HEK293 (cell line): Measurements from ENCODE around the gene EXOC2.

Experiments used
- CTCF ChIA-PET: fragments of 350-600 bp; formaldehyde crosslinking; extraction: SDS; loops from one replicate; lab custom pipeline; 2021; ENCODE audit warnings: antibody characterized with exemption; lab: Yijun Ruan, JAX
- POLR2A ChIA-PET: fragments of 300-600 bp; formaldehyde crosslinking; extraction: SDS; loops from one replicate; lab custom pipeline; 2020; ENCODE audit warnings: antibody characterized with exemption, inconsistent platforms; lab: Yijun Ruan, JAX
- H3K27ac ChIP-seq: fragments of 200-500 bp; sonication (Bioruptor generic); 2 replicates; pipeline ENCODE4 v1.5.1; 2014; ENCODE audit warnings: low read depth, low read length, control low read depth, inconsistent platforms; ENCODE audit errors: extremely low read depth
- H3K36me3 ChIP-seq, 2 experiments: fragments of 200-500 bp in 1 of 2; sonication (Bioruptor generic) in 1 of 2; 1 replicate in 1 of 2; 2 replicates in 1 of 2; pipeline ENCODE4 v1.5.1; 2014 to 2017; ENCODE audit warnings: inconsistent platforms in 2 of 2, low read length in 2 of 2; ENCODE audit not compliant: control insufficient read depth in 2 of 2, insufficient read depth in 1 of 2
- H3K4me1 ChIP-seq: fragments of 200-500 bp; sonication (Bioruptor generic); 2 replicates; pipeline ENCODE4 v1.5.1; 2014; ENCODE audit warnings: mild to moderate bottlenecking, low read length, inconsistent platforms; ENCODE audit not compliant: control insufficient read depth, insufficient read depth
- H3K4me3 ChIP-seq: 2 replicates; pipeline ENCODE4 v1.5.1; 2011; ENCODE audit warnings: low read depth, mild to moderate bottlenecking, control low read depth, low read length, moderate library complexity
- H3K9me3 ChIP-seq: fragments of 200-500 bp; sonication (Bioruptor generic); 2 replicates; pipeline ENCODE4 v1.5.1; 2014; ENCODE audit warnings: low read depth, low read length, inconsistent platforms; ENCODE audit not compliant: control insufficient read depth, insufficient read depth
- ATF2 ChIP-seq: fragments of 450-650 bp; formaldehyde crosslinking; IDR thresholded peaks from 2 replicates; pipeline ENCODE4 v1.5.1; 2016; ENCODE audit warnings: missing biosample characterization, missing genetic modification characterization, low read depth
- BCL11B ChIP-seq: fragments of 450-650 bp; formaldehyde crosslinking; IDR thresholded peaks from 2 replicates; pipeline ENCODE4 v1.5.1; 2016; ENCODE audit warnings: low read depth, missing biosample characterization, missing genetic modification characterization
- FEZF1 ChIP-seq: fragments of 450-650 bp; formaldehyde crosslinking; IDR thresholded peaks from 2 replicates; pipeline ENCODE4 v1.5.1; 2016; ENCODE audit warnings: missing biosample characterization, missing genetic modification characterization
- KLF7 ChIP-seq: fragments of 450-650 bp; formaldehyde crosslinking; IDR thresholded peaks from 2 replicates; pipeline ENCODE4 v1.5.1; 2016; ENCODE audit warnings: missing biosample characterization, missing genetic modification characterization, borderline replicate concordance
- MEIS1 ChIP-seq: sonication (generic); formaldehyde crosslinking; IDR thresholded peaks from 2 replicates; pipeline ENCODE4 v1.8.1; 2022; ENCODE audit warnings: missing genetic modification reagents, mild to moderate bottlenecking, borderline replicate concordance
- OSR2 ChIP-seq: fragments of 450-650 bp; formaldehyde crosslinking; IDR thresholded peaks from 2 replicates; pipeline ENCODE4 v1.5.1; 2016; ENCODE audit warnings: missing biosample characterization, missing genetic modification characterization
- PATZ1 ChIP-seq: fragments of 450-650 bp; formaldehyde crosslinking; IDR thresholded peaks from 2 replicates; pipeline ENCODE4 v1.5.1; 2016; ENCODE audit warnings: missing biosample characterization, missing genetic modification characterization
- SETDB1 ChIP-seq: IDR thresholded peaks from one replicate; pipeline ENCODE4 v1.6.1; 2017; ENCODE audit warnings: mild to moderate bottlenecking, low read length, moderate library complexity, mixed read lengths; ENCODE audit not compliant: insufficient read length
- YY1 ChIP-seq: fragments of 450-650 bp; formaldehyde crosslinking; IDR thresholded peaks from 2 replicates; pipeline ENCODE4 v1.5.1; 2018; ENCODE audit warnings: missing biosample characterization, missing genetic modification characterization
- ZBTB49 ChIP-seq: fragments of 450-650 bp; formaldehyde crosslinking; IDR thresholded peaks from 2 replicates; pipeline ENCODE4 v1.5.1; 2016; ENCODE audit warnings: missing biosample characterization, missing genetic modification characterization, low read depth
- ZFP69B ChIP-seq: fragments of 450-650 bp; formaldehyde crosslinking; IDR thresholded peaks from 2 replicates; pipeline ENCODE4 v1.5.1; 2016; ENCODE audit warnings: missing biosample characterization, missing genetic modification characterization
- ZNF132 ChIP-seq: fragments of 450-650 bp; formaldehyde crosslinking; IDR thresholded peaks from 2 replicates; pipeline ENCODE4 v1.5.1; 2017; ENCODE audit warnings: missing biosample characterization, missing genetic modification characterization, borderline replicate concordance
- ZNF155 ChIP-seq: fragments of 450-650 bp; formaldehyde crosslinking; IDR thresholded peaks from 2 replicates; pipeline ENCODE4 v1.5.1; 2016; ENCODE audit warnings: missing biosample characterization, missing genetic modification characterization
- ZNF157 ChIP-seq: fragments of 450-650 bp; formaldehyde crosslinking; IDR thresholded peaks from 2 replicates; pipeline ENCODE4 v1.5.1; 2016; ENCODE audit warnings: missing biosample characterization, missing genetic modification characterization
- ZNF37A ChIP-seq: fragments of 450-650 bp; IDR thresholded peaks from 2 replicates; pipeline ENCODE4 v1.5.1; 2018; ENCODE audit warnings: missing biosample characterization, missing genetic modification characterization
- ZNF391 ChIP-seq: fragments of 450-650 bp; formaldehyde crosslinking; IDR thresholded peaks from 2 replicates; pipeline ENCODE4 v1.5.1; 2016; ENCODE audit warnings: low read depth, missing biosample characterization, missing genetic modification characterization, borderline replicate concordance
- ZNF433 ChIP-seq: fragments of 450-650 bp; formaldehyde crosslinking; IDR thresholded peaks from 2 replicates; pipeline ENCODE4 v1.5.1; 2016; ENCODE audit warnings: missing biosample characterization, missing genetic modification characterization, low read depth
- ZNF473 ChIP-seq: fragments of 450-650 bp; formaldehyde crosslinking; IDR thresholded peaks from 2 replicates; pipeline ENCODE4 v1.5.1; 2017; ENCODE audit warnings: missing biosample characterization, missing genetic modification characterization
- ZNF623 ChIP-seq: fragments of 450-650 bp; formaldehyde crosslinking; IDR thresholded peaks from 2 replicates; pipeline ENCODE4 v1.5.1; 2016; ENCODE audit warnings: missing biosample characterization, missing genetic modification characterization
- ZNF654 ChIP-seq: fragments of 450-650 bp; formaldehyde crosslinking; IDR thresholded peaks from 2 replicates; pipeline ENCODE4 v1.5.1; 2016; ENCODE audit warnings: low read depth, missing biosample characterization, missing genetic modification characterization
- ZNF664 ChIP-seq: fragments of 450-650 bp; formaldehyde crosslinking; IDR thresholded peaks from 2 replicates; pipeline ENCODE4 v1.5.1; 2016; ENCODE audit warnings: missing biosample characterization, missing genetic modification characterization
- ZNF785 ChIP-seq: fragments of 450-650 bp; formaldehyde crosslinking; IDR thresholded peaks from 2 replicates; pipeline ENCODE4 v1.5.1; 2016; ENCODE audit warnings: missing biosample characterization, missing genetic modification characterization
- ZNF791 ChIP-seq: fragments of 450-650 bp; formaldehyde crosslinking; IDR thresholded peaks from 2 replicates; pipeline ENCODE4 v1.5.1; 2016; ENCODE audit warnings: missing biosample characterization, missing genetic modification characterization
- ZNF792 ChIP-seq: fragments of 450-650 bp; formaldehyde crosslinking; IDR thresholded peaks from 2 replicates; pipeline ENCODE4 v1.5.1; 2016; ENCODE audit warnings: missing biosample characterization, missing genetic modification characterization
- TF ChIP-seq, protein P1 (sequence below): fragments of 450-650 bp; formaldehyde crosslinking; IDR thresholded peaks from 2 replicates; pipeline ENCODE4 v1.5.1; 2016; ENCODE audit warnings: missing biosample characterization, missing genetic modification characterization

Gene EXOC2

GRCh38 chr6:624979-625378, 68.0 kb downstream of the EXOC2 start:
- H3K9me3 ChIP-seq = no peaks in the 10 kb centered on the region
- peaks cover 7% of the 10 kb centered on the region for H3K4me1 ChIP-seq
- TF ChIP-seq ZNF433 (tag by site-specific recombination) = no peak
- TF ChIP-seq, protein P1, sequence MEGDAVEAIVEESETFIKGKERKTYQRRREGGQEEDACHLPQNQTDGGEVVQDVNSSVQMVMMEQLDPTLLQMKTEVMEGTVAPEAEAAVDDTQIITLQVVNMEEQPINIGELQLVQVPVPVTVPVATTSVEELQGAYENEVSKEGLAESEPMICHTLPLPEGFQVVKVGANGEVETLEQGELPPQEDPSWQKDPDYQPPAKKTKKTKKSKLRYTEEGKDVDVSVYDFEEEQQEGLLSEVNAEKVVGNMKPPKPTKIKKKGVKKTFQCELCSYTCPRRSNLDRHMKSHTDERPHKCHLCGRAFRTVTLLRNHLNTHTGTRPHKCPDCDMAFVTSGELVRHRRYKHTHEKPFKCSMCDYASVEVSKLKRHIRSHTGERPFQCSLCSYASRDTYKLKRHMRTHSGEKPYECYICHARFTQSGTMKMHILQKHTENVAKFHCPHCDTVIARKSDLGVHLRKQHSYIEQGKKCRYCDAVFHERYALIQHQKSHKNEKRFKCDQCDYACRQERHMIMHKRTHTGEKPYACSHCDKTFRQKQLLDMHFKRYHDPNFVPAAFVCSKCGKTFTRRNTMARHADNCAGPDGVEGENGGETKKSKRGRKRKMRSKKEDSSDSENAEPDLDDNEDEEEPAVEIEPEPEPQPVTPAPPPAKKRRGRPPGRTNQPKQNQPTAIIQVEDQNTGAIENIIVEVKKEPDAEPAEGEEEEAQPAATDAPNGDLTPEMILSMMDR (tag by site-specific recombination) = 0 out of 2 replicates have a peak, but pooled peaks have one; percentile 33
- no peak for TF ChIP-seq ZBTB49 (tag by site-specific recombination)
- TF ChIP-seq ZNF654 (tag by site-specific recombination) = peak; percentile 32
- peaks cover 0 to 21% of the 10 kb centered on the region in 2 experiments; a peak in 1 of 3 replicates for H3K36me3 ChIP-seq
- H3K27ac ChIP-seq = no peak overlapping the region
- CTCF ChIA-PET = interaction anchor here (0.5 to 1.4 kb wide), 2 partner anchors 82 to 97 kb away, joined by 3 to 9 read pairs; no protein-coding TSS in a partner anchor
- H3K4me3 ChIP-seq = no peak overlapping the region
- POLR2A ChIA-PET = interaction anchor here (1.0 kb wide), 1 partner anchor 77 kb away, joined by 4 read pairs; no protein-coding TSS in a partner anchor

DNA sequence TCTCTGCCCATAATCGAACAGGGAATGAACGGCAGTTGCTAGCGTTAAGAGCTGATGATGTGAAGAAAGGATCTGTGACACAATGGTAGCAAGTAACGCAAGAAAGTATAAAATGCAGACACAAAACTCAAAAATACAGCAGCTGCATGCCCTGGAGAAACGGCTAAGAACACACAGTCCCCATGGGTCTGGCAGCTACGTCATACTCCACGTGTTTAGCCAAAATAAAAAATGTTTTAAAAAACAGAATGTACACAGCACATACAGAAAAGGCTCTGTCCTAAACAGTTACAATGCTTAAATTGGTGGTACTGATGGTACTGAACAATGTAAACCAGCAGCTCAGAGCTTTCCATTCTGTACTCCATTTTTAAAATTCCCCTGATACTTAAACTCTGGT, 70.5 kb downstream of the EXOC2 start:
- ChIA-PET POLR2A (no interaction called here), CTCF (interaction anchor here (1.0 to 2.2 kb wide), 2 partner anchors 29 to 99 kb away, joined by 6 to 8 read pairs; no protein-coding TSS in a partner anchor)
- TF ChIP-seq ZNF391 (no peak), ZNF664 (tag by site-specific recombination) (no peak), FEZF1 (tag by site-specific recombination) (no peak), ATF2 (tag by site-specific recombination) (no peak), ZNF155 (tag by site-specific recombination) (no peak), YY1 (tag by site-specific recombination) (no peak), KLF7 (tag by site-specific recombination) (no peak), ZNF792 (tag by site-specific recombination) (no peak)
- peaks cover 0 to 20% of the 10 kb centered on the region in 2 experiments; a peak in 2 of 3 replicates for H3K36me3 ChIP-seq
- H3K27ac ChIP-seq = no peak overlapping the region
- H3K9me3 ChIP-seq = no peaks in the 10 kb centered on the region
- peaks cover 7% of the 10 kb centered on the region for H3K4me1 ChIP-seq
- no peak overlapping the region for H3K4me3 ChIP-seq

DNA sequence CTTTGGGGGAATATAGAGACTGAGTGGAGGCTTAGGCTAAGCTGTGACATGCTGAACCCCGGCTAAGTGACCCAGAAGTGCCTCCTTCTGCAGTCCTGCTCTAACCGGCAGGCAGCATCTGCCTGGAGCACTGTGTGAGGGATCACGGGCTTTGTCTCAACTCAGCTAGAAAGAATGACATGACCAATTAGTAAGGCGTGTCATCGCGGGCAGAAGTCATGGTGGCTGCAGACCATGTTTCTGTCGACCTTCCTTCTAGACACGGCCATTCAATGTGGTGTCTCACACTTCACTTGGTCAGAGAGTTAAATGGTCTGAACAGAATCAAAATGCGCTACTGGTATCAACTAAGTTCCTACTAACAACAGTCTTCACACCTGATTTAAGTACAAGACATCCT, 71.0 kb downstream of the EXOC2 start:
- Histone ChIP-seq H3K9me3 (no peaks in the 10 kb centered on the region), H3K36me3 (peaks cover 0 to 25% of the 10 kb centered on the region in 2 experiments; a peak in 2 of 3 replicates), H3K4me1 (peaks cover 7% of the 10 kb centered on the region), H3K27ac (no peak overlapping the region), H3K4me3 (no peak overlapping the region)
- CTCF ChIA-PET = interaction anchor here (1.3 to 2.2 kb wide), 2 partner anchors 8 to 100 kb away, joined by 4 to 8 read pairs; no protein-coding TSS in a partner anchor
- POLR2A ChIA-PET = no interaction called here
- TF ChIP-seq YY1 (tag by site-specific recombination) (no peak), ZNF37A (no peak), SETDB1 (no peak), ZFP69B (no peak), ZNF473 (tag by site-specific recombination) (no peak), OSR2 (no peak), ZNF791 (tag by site-specific recombination) (no peak), MEIS1 (no peak), BCL11B (tag by site-specific recombination) (no peak), ZNF623 (tag by site-specific recombination) (no peak), ZNF785 (no peak), ZNF157 (tag by site-specific recombination) (no peak), PATZ1 (tag by site-specific recombination) (no peak), ZNF132 (tag by site-specific recombination) (no peak), ZNF664 (tag by site-specific recombination) (no peak)
